T-helper 1 cell treated with Interleukin-12 subunit alpha and Interleukin-12 subunit beta and Interleukin-4 antibody, amounts not matched to agents 30 ng/mL and 1 ng/mL, for 36 hours (primary cell): ENCODE measurements around the gene AP5M1. TPM values are rescaled to one million over a fixed set of nuclear protein-coding genes. Genes with fewer than 3 reads are reported as not detected.
"Not testable (repeated sequence)": the region's sequence is repeated elsewhere in the genome, so short reads cannot be mapped to it uniquely, and the experiment has no call there.

Experiments used
- intact Hi-C: fragments of 100-400 bp; cut with micrococcal nuclease; formaldehyde crosslinking; loops from one replicate; pipeline ENCODE4 v1.15.1; 2024
- total RNA-seq: library from RNA; stranded (reverse); gene quantifications from 2 replicates; pipeline ENCODE4 v1.2.3, GENCODE V29; 2022

The AP5M1 gene
- total RNA-seq, 1 donor from 2014 or later: 46.2 TPM

DNA sequence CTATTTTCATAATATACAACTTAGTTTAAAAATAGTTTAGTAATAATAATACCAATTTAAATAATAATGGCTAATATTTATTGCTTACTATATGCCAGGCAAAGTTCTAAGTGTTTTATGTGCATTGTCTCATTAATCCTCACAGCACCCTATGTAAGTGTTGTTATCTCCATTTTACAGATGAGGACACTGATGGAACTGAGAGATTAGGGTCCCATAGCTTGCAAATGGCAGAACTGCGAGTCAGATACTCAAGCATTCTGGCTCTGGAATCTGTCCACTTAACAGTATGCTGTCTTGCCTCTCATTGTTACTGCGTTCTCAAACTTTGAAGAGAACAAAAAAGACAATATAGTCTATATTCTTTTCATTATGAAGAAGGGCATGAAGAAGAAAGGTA, 19.0 kb downstream of the AP5M1 start:
- intact Hi-C loops: no loop called here

DNA sequence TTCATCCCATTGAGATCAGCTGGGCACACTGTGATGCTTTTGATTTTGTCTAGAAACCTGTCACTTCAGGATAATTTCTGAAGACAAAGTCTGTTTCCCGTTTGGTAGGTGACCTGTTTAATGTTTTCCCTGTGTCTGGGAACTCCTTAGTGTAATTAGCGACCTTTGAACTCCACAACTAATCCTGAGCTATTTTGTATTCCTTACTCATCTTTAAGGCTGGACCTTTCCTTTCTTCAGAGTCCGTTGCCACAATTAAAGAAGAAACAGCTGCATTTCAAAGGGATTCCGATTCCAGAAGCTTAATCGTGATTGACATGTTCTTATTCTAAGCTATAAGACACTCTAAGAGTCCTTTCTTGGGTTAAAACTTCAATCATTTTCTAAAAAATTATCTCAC, 22.0 kb downstream of the AP5M1 start:
- intact Hi-C loops: no loop called here

DNA sequence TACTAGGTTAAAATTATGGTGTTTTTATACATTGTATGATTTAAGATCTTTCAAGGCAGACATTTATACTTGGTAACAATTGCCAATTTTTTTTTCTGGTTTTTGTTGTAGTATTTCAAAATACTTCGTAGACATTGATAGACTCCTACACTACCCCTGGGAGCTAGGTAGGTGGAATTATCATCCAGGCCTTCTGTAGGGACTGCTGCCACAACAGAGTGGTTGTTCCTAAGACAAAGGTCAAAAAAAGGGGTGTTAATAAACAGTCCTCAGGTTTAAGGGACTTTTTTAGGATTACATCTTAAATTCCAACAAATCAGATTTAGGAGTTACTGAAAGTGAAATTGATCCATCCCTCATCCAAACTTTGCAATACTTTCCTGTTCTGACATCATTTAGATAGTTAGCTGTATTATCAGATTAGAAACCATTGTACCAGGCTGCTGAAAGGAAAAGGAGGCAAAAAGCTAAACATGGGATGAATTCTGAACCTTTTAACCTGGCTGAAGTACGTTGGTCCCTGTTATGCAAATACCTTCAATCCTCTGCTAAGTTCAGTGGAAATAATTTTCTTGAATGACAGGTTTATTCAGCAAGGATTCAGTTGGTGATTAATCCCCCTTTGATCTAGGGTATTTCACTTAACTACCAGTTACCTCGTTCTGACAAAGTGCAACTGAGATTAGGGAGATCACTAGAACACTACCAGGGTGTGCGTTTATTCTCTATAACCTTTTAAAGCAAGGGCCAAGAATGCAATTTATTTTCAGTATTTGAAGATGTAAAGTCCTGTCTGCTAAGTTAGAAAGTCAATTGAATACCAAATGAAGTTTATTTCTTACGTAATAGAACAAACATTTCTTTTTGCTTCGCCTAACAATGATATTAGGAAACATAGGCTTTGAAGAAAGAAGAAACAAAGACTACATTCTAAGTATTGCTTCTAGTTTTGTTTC, 23.2 kb downstream of the AP5M1 start:
- intact Hi-C loops: no loop called here

DNA sequence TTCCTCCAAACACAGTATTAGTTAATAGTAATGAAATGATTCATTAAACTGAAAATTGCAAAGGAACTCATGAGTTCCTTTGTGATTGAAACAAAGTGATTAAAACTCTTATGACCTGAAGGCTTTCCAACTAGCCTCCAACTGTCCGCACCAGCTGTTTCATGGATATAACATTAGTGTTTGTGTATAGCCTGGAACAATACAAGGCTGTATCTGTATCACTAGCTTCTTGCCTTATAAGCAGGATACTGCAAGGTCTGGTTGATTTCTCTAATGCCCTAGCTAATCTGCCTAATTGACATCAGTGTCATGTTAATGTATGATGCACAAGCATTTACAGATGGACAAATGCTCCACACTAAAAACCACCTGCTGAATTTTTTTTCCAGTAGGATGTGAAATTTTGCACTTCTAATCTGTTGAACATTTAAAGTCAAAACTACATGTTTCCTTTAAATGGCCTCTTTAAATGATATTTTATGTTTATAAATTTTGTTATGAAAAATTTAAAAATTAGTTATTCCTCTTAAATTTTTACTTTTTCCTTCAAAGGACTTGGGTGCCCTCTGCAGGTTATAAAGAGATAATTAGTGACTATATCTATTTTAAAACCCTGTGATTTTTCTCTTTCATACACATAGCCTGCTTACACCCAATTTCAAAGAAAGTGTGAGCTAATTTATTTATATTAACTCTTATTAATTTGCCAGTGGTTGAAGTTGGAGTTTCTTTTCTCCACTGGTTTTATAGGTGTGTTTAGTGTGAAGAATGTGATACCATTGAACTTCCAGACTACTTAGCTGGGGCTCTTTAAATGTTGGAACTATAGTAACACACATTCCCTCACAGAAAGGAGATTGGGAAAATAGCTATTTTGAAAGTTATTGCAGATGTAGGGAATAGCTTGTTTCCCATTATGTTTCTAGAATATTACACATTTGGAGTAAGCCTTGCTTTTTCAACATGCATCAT, 25.4 kb downstream of the AP5M1 start:
- intact Hi-C loops: no loop called here

DNA sequence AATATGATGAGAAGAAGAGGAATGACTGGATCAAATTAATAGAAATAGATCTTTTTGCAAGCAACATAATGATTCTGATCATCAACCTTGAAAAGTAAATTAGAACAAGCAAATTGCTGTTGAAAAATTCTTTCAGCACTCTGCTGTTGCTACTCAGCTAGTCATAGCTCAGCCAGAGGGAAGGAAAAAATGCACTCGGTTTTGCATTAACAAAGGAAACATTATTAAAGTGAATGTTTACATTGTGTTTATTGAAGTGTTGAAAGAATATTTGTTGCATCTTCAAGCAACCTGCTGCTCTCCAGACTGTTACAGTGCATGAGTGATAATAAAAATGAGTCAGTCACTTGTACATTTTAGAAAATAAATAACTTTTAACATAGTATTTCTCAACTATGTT, 26.5 kb downstream of the AP5M1 start:
- intact Hi-C loops: no loop called here

DNA sequence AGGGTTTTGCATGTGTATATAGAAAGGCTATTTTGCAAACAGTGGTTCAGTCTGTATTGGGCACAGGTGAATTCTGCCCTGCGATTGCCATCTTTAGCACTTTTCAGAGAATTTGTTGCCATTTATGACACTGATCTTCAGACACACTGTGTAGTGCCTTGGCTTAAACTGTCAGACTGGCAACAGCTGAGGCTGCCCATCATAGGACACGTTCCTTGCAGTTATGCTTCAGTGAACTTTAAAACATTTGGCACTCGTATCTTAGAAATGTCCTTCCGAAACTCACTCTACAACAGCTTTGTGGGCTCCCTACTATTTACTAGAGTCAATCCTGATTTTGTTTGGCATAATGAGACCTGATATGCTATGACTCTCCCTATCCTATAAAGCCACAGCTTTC, 29.1 kb downstream of the AP5M1 start:
- intact Hi-C loops: no loop called here

DNA sequence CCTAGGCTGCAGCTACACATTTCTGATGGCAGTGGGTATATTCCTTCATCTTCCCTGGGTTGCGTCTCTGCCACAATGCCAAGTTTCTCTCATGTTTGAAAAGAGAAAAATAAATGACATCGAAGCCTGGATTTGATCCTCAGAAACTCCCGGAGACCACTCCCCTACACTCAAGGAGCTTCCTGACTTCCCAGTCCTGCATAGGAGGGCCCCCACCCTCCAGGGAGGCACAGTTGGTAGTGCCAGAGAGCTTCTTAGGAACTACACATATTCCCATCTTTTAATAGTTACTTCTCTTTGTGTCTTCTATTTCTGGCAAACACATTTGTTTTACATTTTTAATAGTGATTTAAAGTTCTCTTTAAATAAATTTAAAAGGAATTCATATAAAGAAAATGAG, 30.7 kb downstream of the AP5M1 start:
- intact Hi-C loops: no loop called here

DNA sequence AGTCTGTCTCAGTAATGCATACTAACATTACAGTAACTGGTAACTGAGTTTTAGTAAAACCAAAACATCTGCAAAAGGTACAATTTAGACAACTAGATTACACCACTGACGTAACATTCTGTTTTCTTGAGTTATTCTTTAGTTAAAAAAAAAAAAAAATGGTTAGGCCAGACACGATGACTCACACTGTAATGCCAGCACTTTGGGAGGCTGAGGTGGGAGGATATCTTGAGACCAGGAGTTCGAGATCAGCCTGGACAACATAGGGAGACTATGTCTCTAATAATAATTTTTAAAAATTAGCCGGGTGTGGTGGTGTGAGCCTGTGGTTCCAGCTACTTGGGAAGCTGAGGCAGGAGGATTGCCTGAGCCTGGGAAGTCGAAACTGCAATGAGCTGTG, 34.1 kb downstream of the AP5M1 start:
- intact Hi-C loops: no loop called here

DNA sequence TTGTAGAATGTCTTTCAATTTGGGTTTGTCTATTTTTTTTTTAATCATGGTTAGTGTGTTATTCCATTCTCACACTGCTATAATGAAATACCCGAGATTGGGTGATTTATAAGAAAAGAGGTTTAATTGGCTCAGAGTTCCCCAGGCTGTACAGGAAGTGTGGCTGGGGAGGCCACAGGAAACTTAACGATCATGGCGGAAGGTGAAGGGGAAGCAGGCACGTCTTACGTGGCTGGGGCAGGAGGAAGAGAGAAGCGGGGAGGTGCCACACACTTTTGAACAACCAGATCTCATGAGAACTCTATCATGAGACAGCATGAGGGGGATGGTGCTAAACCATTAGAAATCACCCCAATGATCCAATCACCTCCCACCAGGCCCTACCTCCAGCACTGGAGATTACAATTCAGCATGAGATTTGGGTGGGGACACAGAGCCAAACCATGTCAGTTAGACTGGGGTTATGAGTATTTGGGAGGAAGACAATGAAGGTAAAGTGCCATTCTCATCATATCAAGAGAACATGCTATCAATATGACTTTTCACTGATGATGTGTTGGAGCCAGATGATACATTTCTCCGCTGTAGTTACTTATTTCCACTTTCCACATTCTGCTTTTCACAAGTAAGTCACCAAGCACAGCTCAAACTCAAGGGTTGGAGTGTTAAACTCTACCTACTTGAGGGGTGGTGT, 45.8 kb downstream of the AP5M1 start:
- intact Hi-C loops: loop anchor here (5.0 kb wide), 2 partner anchors 112 to 1867 kb away; no protein-coding TSS in a partner anchor

DNA sequence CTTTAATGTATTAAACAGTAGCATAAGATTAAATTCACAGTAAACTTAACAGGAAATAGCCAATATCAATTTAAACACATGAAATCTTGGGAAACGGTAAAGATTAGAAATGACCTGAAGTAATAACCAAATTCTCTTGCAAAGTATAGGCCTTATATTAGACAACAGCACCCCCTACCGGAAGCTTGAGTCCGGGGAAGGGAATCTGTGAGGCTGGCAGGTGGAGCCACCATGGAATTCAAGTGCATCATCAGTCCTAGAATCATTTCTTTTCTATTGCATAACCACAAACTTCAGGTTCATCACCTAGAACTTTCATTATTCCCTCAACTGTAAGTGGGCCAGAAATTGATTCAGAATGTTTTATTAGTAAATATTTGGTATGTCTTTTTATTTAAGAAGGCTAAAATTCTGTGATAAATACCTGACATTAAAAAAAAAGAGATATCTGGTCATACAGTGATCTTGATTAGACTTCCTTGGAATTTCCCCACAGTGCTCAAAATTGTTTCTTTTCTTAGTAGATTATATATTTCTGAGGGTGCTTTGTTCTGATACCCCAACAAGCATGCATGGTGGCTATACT, 48.6 kb downstream of the AP5M1 start:
- intact Hi-C loops: loop anchor here (1.0 to 5.0 kb wide), 7 partner anchors 49 to 1870 kb away; partner anchors contain the start of genes AP5M1, EXOC5, NAA30 and TMEM260

DNA sequence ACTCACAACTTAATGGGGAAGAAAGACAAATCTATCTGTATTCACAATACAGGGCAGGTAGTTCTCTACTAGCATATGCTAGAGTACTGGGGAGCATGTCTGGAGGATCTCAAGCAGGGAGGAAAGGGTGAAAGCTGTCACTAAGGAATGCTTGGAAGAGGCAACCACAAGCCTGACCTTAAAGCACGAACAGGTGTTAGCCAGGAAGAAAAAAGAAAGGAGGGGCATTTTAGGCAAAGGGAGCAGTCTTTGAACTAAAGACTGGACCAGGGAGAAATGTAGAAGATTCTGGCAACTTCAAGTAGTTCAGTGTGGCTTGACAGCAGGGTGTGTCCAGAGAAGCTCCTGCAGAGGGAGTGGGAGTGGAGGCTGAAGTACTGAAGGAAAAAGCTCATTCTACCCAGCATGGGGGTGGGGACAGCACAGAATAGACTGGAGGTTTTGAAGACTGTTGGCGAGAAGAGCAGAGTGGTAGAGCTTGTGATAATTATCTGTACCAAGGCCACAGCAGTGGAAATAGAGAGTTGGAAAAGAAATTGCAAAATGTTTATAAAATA, 50.9 kb downstream of the AP5M1 start:
- intact Hi-C loops: loop anchor here (5.0 to 10.0 kb wide), 3 partner anchors 117 to 1872 kb away; no protein-coding TSS in a partner anchor

DNA sequence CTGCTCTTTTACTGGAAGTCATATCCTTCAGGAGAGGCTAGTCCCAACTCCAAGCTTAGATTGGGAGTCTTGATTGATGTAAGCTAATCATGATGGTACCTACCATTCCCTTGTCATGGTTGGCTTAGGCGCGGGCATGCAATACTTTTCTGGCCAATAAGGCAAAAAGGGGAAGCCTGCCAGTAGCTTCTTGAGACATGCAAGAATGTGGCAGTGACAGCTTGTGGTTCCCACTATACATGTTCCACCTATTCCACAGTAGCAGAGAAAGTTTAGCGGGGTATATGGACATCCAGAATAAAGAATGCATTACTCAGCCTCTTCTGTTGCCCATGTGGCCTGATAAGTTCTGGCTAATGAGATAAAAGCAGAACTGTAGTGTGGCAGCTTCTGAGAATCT, 55.0 kb downstream of the AP5M1 start:
- intact Hi-C loops: loop anchor here (10.0 kb wide), 1 partner anchor 751 kb away; no protein-coding TSS in a partner anchor

DNA sequence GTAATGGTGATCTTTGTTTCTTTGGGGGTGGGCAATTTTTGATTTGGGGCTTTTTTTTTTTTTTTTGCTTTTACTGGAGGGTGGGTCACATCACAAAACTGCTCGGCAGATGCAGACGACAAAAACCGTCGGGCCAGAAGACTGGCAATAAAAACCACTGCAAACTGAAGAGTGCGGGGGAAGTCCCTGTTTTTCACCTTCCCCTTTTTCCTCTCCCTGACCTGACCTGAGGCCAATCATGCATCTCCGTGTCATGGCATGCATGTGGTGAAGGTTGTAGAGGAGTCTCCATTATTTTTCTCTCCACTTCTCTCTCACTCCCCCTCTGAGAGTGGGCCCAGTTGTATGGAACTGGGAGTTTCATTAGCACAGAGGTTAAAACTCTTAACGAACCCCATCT, 57.5 kb downstream of the AP5M1 start:
- intact Hi-C loops: loop anchor here (10.0 kb wide), 1 partner anchor 749 kb away; no protein-coding TSS in a partner anchor

DNA sequence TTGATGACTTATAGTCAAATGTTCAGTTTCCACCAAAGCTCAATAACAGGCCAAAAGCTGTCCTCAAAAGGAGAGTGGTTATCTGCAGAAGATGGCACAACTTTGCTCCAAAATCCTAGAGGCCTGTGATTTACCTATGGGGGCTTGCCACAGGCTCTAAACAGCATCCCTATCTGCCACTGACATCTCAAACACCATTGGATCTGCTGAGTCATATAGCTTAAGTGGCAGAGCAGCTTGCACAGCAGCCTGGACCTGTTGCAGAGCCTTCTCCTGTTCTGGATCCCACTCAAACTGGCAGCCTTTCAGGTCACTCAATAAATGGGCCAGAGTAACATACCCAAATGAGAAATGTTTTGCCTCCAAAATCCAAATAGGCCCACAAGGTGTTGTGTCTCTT, 61.1 kb downstream of the AP5M1 start:
- intact Hi-C loops: loop anchor here (10.0 kb wide), 1 partner anchor 745 kb away; no protein-coding TSS in a partner anchor

DNA sequence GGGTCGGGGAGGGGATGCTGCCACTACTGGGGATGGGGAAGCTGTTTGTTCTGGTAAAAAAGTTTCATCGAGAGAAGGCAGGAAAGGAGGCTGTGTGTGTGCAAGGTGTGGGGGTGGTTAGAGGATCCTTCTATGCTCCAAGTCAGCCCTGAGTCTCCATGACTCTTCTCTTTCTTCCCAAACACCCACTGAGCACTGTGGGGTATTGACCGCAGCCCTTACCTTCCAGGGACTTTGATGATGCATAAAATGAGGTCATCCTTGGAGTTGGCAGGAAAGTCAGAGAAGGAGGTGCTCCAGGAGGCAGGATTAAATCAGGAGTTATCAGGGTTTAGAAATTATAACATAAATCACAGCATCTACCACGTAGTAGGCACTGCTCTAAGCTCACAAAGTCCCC, 63.7 kb downstream of the AP5M1 start:
- intact Hi-C loops: not testable (repeated sequence)

DNA sequence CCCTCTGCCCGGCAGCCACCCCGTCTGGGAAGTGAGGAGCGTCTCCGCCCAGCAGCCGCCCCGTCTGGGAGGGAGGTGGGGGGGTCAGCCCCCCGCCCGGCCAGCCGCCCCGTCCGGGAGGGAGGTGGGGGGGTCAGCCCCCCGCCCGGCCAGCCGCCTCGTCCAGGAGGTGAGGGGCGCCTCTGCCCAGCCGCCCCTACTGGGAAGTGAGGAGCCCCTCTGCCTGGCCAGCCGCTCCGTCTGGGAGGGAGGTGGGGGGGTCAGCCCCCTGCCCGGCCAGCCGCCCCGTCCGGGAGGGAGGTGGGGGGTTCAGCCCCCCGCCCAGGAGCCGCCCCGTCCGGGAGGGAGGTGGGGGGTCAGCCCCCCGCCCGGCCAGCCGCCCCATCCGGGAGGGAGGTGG, 65.0 kb downstream of the AP5M1 start:
- intact Hi-C loops: not testable (repeated sequence)

DNA sequence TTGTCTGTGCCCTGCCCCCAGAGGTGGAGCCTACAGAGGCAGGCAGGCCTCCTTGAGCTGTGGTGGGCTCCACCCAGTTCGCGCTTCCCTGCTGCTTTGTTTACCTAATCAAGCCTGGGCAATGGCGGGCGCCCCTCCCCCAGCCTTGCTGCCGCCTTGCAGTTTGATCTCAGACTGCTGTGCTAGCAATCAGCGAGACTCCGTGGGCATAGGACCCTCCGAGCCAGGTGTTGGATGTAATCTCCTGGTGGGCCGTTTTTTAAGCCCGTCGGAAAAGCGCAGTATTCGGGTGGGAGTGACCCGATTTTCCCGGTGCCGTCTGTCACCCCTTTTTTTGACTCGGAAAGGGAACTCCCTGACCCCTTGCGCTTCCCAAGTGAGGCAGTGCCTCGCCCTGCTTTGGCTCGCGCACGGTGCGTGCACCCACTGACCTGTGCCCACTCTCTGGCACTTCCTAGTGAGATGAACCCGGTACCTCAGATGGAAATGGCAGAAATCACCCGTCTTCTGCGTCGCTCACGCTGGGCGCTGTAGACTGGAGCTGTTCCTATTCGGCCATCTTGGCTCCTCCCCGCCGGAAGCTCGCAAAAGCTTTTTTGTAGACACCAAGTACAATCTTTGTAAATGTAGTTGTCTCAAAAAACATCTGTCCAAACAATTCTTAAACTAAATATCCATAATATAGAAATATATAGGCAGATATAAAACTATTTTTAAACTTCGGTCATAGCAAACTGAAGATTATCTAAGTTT, 75.0 kb downstream of the AP5M1 start:
- intact Hi-C loops: not testable (repeated sequence)

DNA sequence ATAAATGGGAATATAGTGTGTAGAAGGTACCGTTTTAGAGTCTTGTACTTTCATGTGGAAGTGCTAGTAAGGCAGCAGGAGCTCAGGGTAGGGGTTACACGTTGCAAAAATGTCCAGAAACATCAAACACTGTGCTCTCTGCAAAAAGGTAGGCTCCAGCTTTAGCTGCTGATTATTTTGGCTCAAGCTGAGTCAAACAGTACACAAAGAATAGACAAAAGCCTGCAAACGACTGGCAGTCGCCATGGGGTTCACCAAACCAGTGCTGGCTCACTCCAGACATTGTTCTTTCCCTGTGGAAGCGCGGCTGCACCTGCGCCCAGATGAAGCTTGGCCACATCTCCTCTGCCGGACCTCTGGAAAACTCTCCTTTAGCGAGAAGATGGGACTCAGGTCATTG, 76.3 kb downstream of the AP5M1 start:
- intact Hi-C loops: no loop called here

DNA sequence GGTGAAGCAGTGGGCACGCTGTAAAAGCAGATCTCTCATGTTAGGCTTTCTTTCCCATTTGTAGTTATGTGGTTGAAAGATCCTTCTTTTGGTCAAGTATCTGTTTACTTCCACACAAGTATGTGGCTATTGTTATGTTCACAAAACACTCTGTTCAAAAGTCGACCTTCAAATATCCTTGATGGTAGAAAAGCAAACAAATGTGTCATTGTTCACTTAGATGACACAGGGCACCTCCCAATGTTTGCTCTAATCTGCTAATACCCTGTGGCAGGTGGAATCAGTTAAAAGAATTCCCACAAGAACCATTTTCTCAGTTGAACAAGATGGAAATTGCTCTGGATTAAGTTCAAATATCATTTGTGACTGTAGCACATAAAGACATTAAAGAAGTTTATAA, 78.0 kb downstream of the AP5M1 start:
- intact Hi-C loops: no loop called here
